B cell (primary cell): ENCODE data around the gene CEP112. TPM values are rescaled to one million over a fixed set of nuclear protein-coding genes. Genes with fewer than 3 reads are reported as not detected.

ENCODE experiments used
- ATAC-seq: fragments of 200-7000 bp; cut with Tn5 transposase; one replicate; pipeline ENCODE4 v1.10.0; 2021; ENCODE audit warnings: low read depth, mild to moderate bottlenecking, moderate number of reproducible peaks, moderate library complexity
- CTCF ChIA-PET: fragments of 350-600 bp; sonication (Branson Sonifier 250); formaldehyde crosslinking; loops from one replicate; lab custom pipeline; 2021; ENCODE audit warnings: antibody characterized with exemption, inconsistent platforms; lab: Charles Lee
- POLR2A ChIA-PET: fragments of 350-600 bp; sonication (Branson Sonifier 250); formaldehyde crosslinking; loops from one replicate; lab custom pipeline; 2021; ENCODE audit warnings: antibody characterized with exemption; lab: Charles Lee
- DNase-seq: peaks from one replicate; pipeline ENCODE4 v3.0.0; 2013
- H2AFZ ChIP-seq: 2 replicates; pipeline ENCODE4 v1.6.1; 2012; ENCODE audit warnings: mild to moderate bottlenecking, low read depth, low read length; ENCODE audit not compliant: insufficient read depth, poor library complexity, severe bottlenecking
- H3K27ac ChIP-seq, 2 donors: 1 replicate in 1 of 2; 2 replicates in 1 of 2; pipeline ENCODE4 v1.5.1; 2012 to 2013; ENCODE audit warnings: low read length in 2 of 2, mild to moderate bottlenecking in 2 of 2, moderate library complexity in 1 of 2
- H3K27me3 ChIP-seq, 4 experiments: fragments of 200-600 bp in 1 of 4; sonication (generic) in 1 of 4; replicated peaks in 1 of 4; 1 replicate in 2 of 4; 2 replicates in 2 of 4; pipeline versions ENCODE4 v1.6.1 to v1.7.0; 2013 to 2016; ENCODE audit warnings: low read length in 3 of 4, mild to moderate bottlenecking in 2 of 4, mixed read lengths in 1 of 4, moderate library complexity in 1 of 4; ENCODE audit not compliant: insufficient read depth in 4 of 4, control insufficient read depth in 3 of 4; ENCODE audit errors: control extremely low read depth in 1 of 4
- H3K36me3 ChIP-seq, 2 experiments: replicated peaks in 1 of 2; 1 replicate in 1 of 2; 2 replicates in 1 of 2; pipeline versions ENCODE4 v1.6.1 to v1.7.1; 2013; ENCODE audit warnings: low read length in 1 of 2; ENCODE audit not compliant: insufficient read depth in 2 of 2, control insufficient read depth in 1 of 2; ENCODE audit errors: control extremely low read depth in 1 of 2, extremely low read depth in 1 of 2
- H3K4me1 ChIP-seq, 2 donors: fragments of 200-600 bp in 1 of 2; sonication (generic) in 1 of 2; 1 replicate in 1 of 2; 2 replicates in 1 of 2; pipeline versions ENCODE4 v1.5.1 to v1.6.1; 2013 to 2017; ENCODE audit warnings: low read length in 2 of 2; ENCODE audit not compliant: control insufficient read depth in 2 of 2, insufficient read depth in 2 of 2
- H3K4me2 ChIP-seq: replicated peaks from 2 replicates; pipeline ENCODE3; 2012; ENCODE audit warnings: mild to moderate bottlenecking, low read depth, low read length; ENCODE audit not compliant: poor library complexity, severe bottlenecking
- H3K4me3 ChIP-seq, 5 experiments: fragments of 200-600 bp in 1 of 5; sonication (generic) in 1 of 5; 1 replicate in 3 of 5; 2 replicates in 2 of 5; pipeline versions ENCODE4 v1.5.1 to v1.7.0; 2011 to 2016; ENCODE audit warnings: low read length in 4 of 5, mild to moderate bottlenecking in 4 of 5, low read depth in 2 of 5, control low read depth in 1 of 5, moderate library complexity in 1 of 5; ENCODE audit not compliant: insufficient read depth in 1 of 5; ENCODE audit errors: control extremely low read depth in 1 of 5, extremely low read depth in 1 of 5
- H3K79me2 ChIP-seq: fragments of 200-600 bp; sonication (generic); one replicate; pipeline ENCODE4 v1.6.0; 2016; ENCODE audit warnings: low read length; ENCODE audit not compliant: control insufficient read depth, insufficient read depth
- H3K9ac ChIP-seq: fragments of 200-600 bp; sonication (generic); 2 replicates; pipeline ENCODE4 v1.6.1; 2017; ENCODE audit warnings: mild to moderate bottlenecking, low read length, moderate library complexity
- H3K9me3 ChIP-seq, 3 donors: one replicate each; pipeline versions ENCODE4 v1.6.1 to v1.7.1; 2013; ENCODE audit warnings: low read length in 2 of 3; ENCODE audit not compliant: control insufficient read depth in 2 of 3, insufficient read depth in 1 of 3; ENCODE audit errors: control extremely low read depth in 1 of 3
- H4K20me1 ChIP-seq: 2 replicates; pipeline ENCODE4 v1.6.0; 2012; ENCODE audit warnings: mild to moderate bottlenecking, low read length; ENCODE audit not compliant: insufficient read depth, control insufficient read depth, poor library complexity, severe bottlenecking
- H3K27ac Mint-ChIP-seq: one replicate; pipeline ENCODE4 v1.8.0; 2021; ENCODE audit warnings: mixed read lengths
- H3K27me3 Mint-ChIP-seq: one replicate; pipeline ENCODE4 v1.8.0; 2021; ENCODE audit warnings: mixed read lengths
- H3K4me1 Mint-ChIP-seq: one replicate; pipeline ENCODE4 v1.8.0; 2021; ENCODE audit warnings: mixed read lengths
- H3K4me3 Mint-ChIP-seq: one replicate; pipeline ENCODE4 v1.8.0; 2021; ENCODE audit warnings: mixed read lengths
- H3K9me3 Mint-ChIP-seq: one replicate; pipeline ENCODE4 v1.8.0; 2022; ENCODE audit warnings: mixed read lengths; ENCODE audit not compliant: insufficient read depth
- CTCF ChIP-seq: fragments of 200-600 bp; IDR thresholded peaks from one replicate; pipeline ENCODE4 v1.8.0; 2022; ENCODE audit warnings: antibody characterized with exemption, mild to moderate bottlenecking
- EZH2 ChIP-seq: IDR thresholded peaks from 2 replicates; pipeline ENCODE4 v1.6.1; 2012; ENCODE audit warnings: borderline replicate concordance, low read depth, mild to moderate bottlenecking, moderate library complexity, low read length; ENCODE audit not compliant: insufficient read depth, poor library complexity, severe bottlenecking
- whole genome bisulfite sequencing: methylation state at CpG from one replicate; pipeline ENCODE4 v1.1.5; 2013; ENCODE audit warnings: missing lambda C conversion rate; ENCODE audit not compliant: insufficient coverage; 5-methylcytosine and 5-hydroxymethylcytosine counted together
- intact Hi-C: fragments of 100-400 bp; cut with micrococcal nuclease; formaldehyde crosslinking; loops from one replicate; pipeline ENCODE4 v1.10.0; 2022
- polyA plus RNA-seq: library from polyadenylated mRNA; depleted of rRNA; stranded (reverse); fragments of >200 nt; gene quantifications from 2 replicates; pipeline ENCODE4 v1.2.3, GENCODE V29; 2012
- total RNA-seq, 2 donors: library from RNA; stranded (reverse); fragments of 120-200 nt in 1 of 2; gene quantifications; 1 replicate in 1 of 2; 2 replicates in 1 of 2; pipeline versions ENCODE4 v1.2.3 to v1.2.4, GENCODE V29; 2013 to 2022

Gene CEP112
- total and polyA plus RNA-seq, 2 donors (not counting 1 experiment from before 2014, with no cell fraction given), result 0.57 to 4.6 TPM

DNA sequence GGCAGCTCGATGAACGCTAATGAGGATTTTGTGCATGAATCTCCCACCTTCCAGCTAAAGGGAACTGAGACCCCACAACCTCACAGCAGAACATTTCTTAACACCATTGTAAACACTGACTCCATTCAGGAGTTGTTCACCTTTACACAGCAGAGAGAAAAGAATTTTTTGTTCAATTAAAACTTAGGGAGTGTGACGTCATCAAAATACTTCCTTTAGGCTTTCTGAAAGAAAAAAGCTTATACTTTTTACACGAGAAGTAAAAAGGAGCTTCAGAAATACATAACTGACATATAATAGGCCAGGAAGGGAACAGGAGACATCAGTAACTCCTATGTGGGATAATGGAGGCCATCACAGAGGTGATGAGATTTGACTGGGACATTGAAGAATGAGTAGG, 532.4 kb downstream of the CEP112 start:
- Histone ChIP-seq H3K4me3 (no peak overlapping the region), H3K9me3 (no peaks in the 10 kb centered on the region), H2AFZ (no peak overlapping the region), H3K27me3 (no peaks in the 10 kb centered on the region), H3K9ac (no peak overlapping the region), H3K27ac (no peak overlapping the region), H3K4me2 (no peak overlapping the region), H4K20me1 (no peaks in the 10 kb centered on the region), H3K4me1 (no peaks in the 10 kb centered on the region), H3K36me3 (no peaks in the 10 kb centered on the region), H3K79me2 (no peaks in the 10 kb centered on the region)
- intact Hi-C loops, result no loop called here
- H3K4me3 Mint-ChIP-seq, result no peak overlapping the region
- H3K27me3 Mint-ChIP-seq, result no peaks in the 10 kb centered on the region
- no peaks in the 10 kb centered on the region for H3K9me3 Mint-ChIP-seq
- TF ChIP-seq EZH2 (no peak), CTCF (no peak)
- CTCF ChIA-PET, result no interaction called here
- DNase-seq (no peak), ATAC-seq (no peak)
- H3K27ac Mint-ChIP-seq, result no peak overlapping the region
- POLR2A ChIA-PET, result no interaction called here
- WGBS, result 95% methylated on average over 2 of the region's 4 CpGs
- no peaks in the 10 kb centered on the region for H3K4me1 Mint-ChIP-seq

- 86% methylated on average over 2 of the region's 2 CpGs for WGBS
- ATAC-seq (no peak), DNase-seq (no peak)
- no peaks in the 10 kb centered on the region for H3K27me3 Mint-ChIP-seq
- H3K4me3 ChIP-seq, result no peak overlapping the region
- CTCF ChIA-PET, result no interaction called here
- POLR2A ChIA-PET, result no interaction called here
- H4K20me1 ChIP-seq, result no peaks in the 10 kb centered on the region
- no peaks in the 10 kb centered on the region for H3K36me3 ChIP-seq
- TF ChIP-seq CTCF, result no peak
- TF ChIP-seq EZH2, result no peak
- no peaks in the 10 kb centered on the region for H3K27me3 ChIP-seq
- no peak overlapping the region for H3K4me3 Mint-ChIP-seq
- H2AFZ ChIP-seq, result no peak overlapping the region
- H3K27ac Mint-ChIP-seq, result no peak overlapping the region
- no peaks in the 10 kb centered on the region for H3K4me1 ChIP-seq
- H3K9ac ChIP-seq, result no peak overlapping the region
- no peak overlapping the region for H3K27ac ChIP-seq
- peaks cover 2% of the 10 kb centered on the region for H3K9me3 Mint-ChIP-seq
- no peak overlapping the region for H3K4me2 ChIP-seq
- intact Hi-C loops, result no loop called here
- H3K4me1 Mint-ChIP-seq, result no peaks in the 10 kb centered on the region
- H3K79me2 ChIP-seq, result no peaks in the 10 kb centered on the region
- H3K9me3 ChIP-seq, result no peaks in the 10 kb centered on the region
These were observed 534.6 kb downstream of the CEP112 start for GRCh38 chr17:65657251-65657828.
